Effector memory CD8-positive, alpha-beta T cell (primary cell): ENCODE results near the gene KCNQ1.

Experiments
- ATAC-seq: fragments of 150-1000 bp; cut with Tn5 transposase; replicated peaks from 2 replicates; pipeline ENCODE4 v1.10.0; 2021; ENCODE audit warnings: mild to moderate bottlenecking, moderate library complexity
- DNase-seq, 3 experiments: peaks; one replicate each; pipeline ENCODE4 v3.0.0; 2021
- H3K27ac Mint-ChIP-seq, 2 donors: one replicate each; pipeline ENCODE4 v1.8.0; 2022; ENCODE audit warnings: mild to moderate bottlenecking in 2 of 2, mixed read lengths in 2 of 2, moderate library complexity in 2 of 2
- H3K27me3 Mint-ChIP-seq, 2 donors: one replicate each; pipeline ENCODE4 v1.8.0; 2022; ENCODE audit warnings: mixed read lengths in 2 of 2
- H3K36me3 Mint-ChIP-seq: one replicate; pipeline ENCODE4 v1.8.0; 2022; ENCODE audit warnings: mild to moderate bottlenecking, moderate library complexity, mixed read lengths; ENCODE audit not compliant: insufficient read depth
- H3K4me1 Mint-ChIP-seq, 2 donors: one replicate each; pipeline ENCODE4 v1.8.0; 2022; ENCODE audit warnings: low read depth in 2 of 2, mixed read lengths in 2 of 2
- H3K4me3 Mint-ChIP-seq, 2 donors: one replicate each; pipeline ENCODE4 v1.8.0; 2022; ENCODE audit warnings: mild to moderate bottlenecking in 2 of 2, mixed read lengths in 2 of 2, moderate library complexity in 2 of 2
- H3K9me3 Mint-ChIP-seq, 2 donors: one replicate each; pipeline ENCODE4 v1.8.0; 2022; ENCODE audit warnings: mixed read lengths in 2 of 2

Gene KCNQ1

GRCh38 chr11:2415171-2415570 is 29.6 kb upstream of the KCNQ1 start:
- Mint-ChIP-seq H3K36me3 (peaks cover 2% of the 10 kb centered on the region), H3K27ac (no peak overlapping the region), H3K4me3 (no peak overlapping the region), H3K4me1 (peaks cover 0 to 2% of the 10 kb centered on the region in 2 donors), H3K9me3 (no peaks in the 10 kb centered on the region), H3K27me3 (no peaks in the 10 kb centered on the region)
- no peak for DNase-seq
- ATAC-seq: no peak

- Mint-ChIP-seq H3K27me3 (no peaks in the 10 kb centered on the region), H3K9me3 (no peaks in the 10 kb centered on the region), H3K27ac (no peak overlapping the region), H3K4me3 (no peak overlapping the region), H3K4me1 (peaks cover 0 to 6% of the 10 kb centered on the region in 2 donors), H3K36me3 (peaks cover 2% of the 10 kb centered on the region)
- ATAC-seq (no peak), DNase-seq (no peak)
Measured at GRCh38 chr11:2415601-2416380, 29.0 kb upstream of the KCNQ1 start.

GRCh38 chr11:2416765-2417164 is 28.0 kb upstream of the KCNQ1 start:
- no peaks in the 10 kb centered on the region for H3K36me3 Mint-ChIP-seq
- no peaks in the 10 kb centered on the region for H3K27me3 Mint-ChIP-seq
- DNase-seq (no peak), ATAC-seq (no peak)
- H3K27ac Mint-ChIP-seq: no peak overlapping the region
- H3K4me3 Mint-ChIP-seq: no peak overlapping the region
- H3K4me1 Mint-ChIP-seq: peaks cover 0 to 5% of the 10 kb centered on the region in 2 donors
- H3K9me3 Mint-ChIP-seq: no peaks in the 10 kb centered on the region

- Mint-ChIP-seq H3K4me1 (peaks cover 0 to 3% of the 10 kb centered on the region in 2 donors), H3K36me3 (no peaks in the 10 kb centered on the region), H3K27ac (no peak overlapping the region), H3K27me3 (no peaks in the 10 kb centered on the region), H3K4me3 (no peak overlapping the region), H3K9me3 (no peaks in the 10 kb centered on the region)
- no peak for DNase-seq
- no peak for ATAC-seq
Measured at GRCh38 chr11:2417856-2418692, 26.7 kb upstream of the KCNQ1 start.

GRCh38 chr11:2418693-2419360 is 26.0 kb upstream of the KCNQ1 start:
- no peaks in the 10 kb centered on the region for H3K9me3 Mint-ChIP-seq
- H3K27me3 Mint-ChIP-seq: no peaks in the 10 kb centered on the region
- DNase-seq (no peak), ATAC-seq (no peak)
- H3K27ac Mint-ChIP-seq: no peak overlapping the region
- no peaks in the 10 kb centered on the region for H3K36me3 Mint-ChIP-seq
- no peak overlapping the region for H3K4me3 Mint-ChIP-seq
- H3K4me1 Mint-ChIP-seq: peaks cover 0 to 3% of the 10 kb centered on the region in 2 donors

GRCh38 chr11:2419638-2420501 is 24.9 kb upstream of the KCNQ1 start:
- no peaks in the 10 kb centered on the region for H3K36me3 Mint-ChIP-seq
- H3K4me1 Mint-ChIP-seq: peaks cover 0 to 3% of the 10 kb centered on the region in 2 donors
- ATAC-seq (peak; percentile 51), DNase-seq (peak; percentile 56 to 65 (median 65))
- H3K4me3 Mint-ChIP-seq: no peak overlapping the region
- H3K27ac Mint-ChIP-seq: no peak overlapping the region
- no peaks in the 10 kb centered on the region for H3K27me3 Mint-ChIP-seq
- H3K9me3 Mint-ChIP-seq: no peaks in the 10 kb centered on the region

GRCh38 chr11:2420502-2421225 is 24.1 kb upstream of the KCNQ1 start:
- Mint-ChIP-seq H3K36me3 (no peaks in the 10 kb centered on the region), H3K4me1 (peaks cover 0 to 3% of the 10 kb centered on the region in 2 donors), H3K27ac (no peak overlapping the region)

GRCh38 chr11:2421226-2421994 is 23.4 kb upstream of the KCNQ1 start:
- Mint-ChIP-seq H3K4me1 (peaks cover 0 to 3% of the 10 kb centered on the region in 2 donors), H3K27me3 (no peaks in the 10 kb centered on the region), H3K9me3 (no peaks in the 10 kb centered on the region), H3K36me3 (no peaks in the 10 kb centered on the region), H3K27ac (no peak overlapping the region), H3K4me3 (no peak overlapping the region)
- DNase-seq: no peak
- no peak for ATAC-seq

More at GRCh38 chr11:2420502-2421225, 24.1 kb upstream of the KCNQ1 start:
- Mint-ChIP-seq H3K27me3 (no peaks in the 10 kb centered on the region), H3K9me3 (no peaks in the 10 kb centered on the region), H3K4me3 (no peak overlapping the region)
- DNase-seq (peak; percentile 70), ATAC-seq (peak; percentile 96)

GRCh38 chr11:2421996-2422395 is 22.8 kb upstream of the KCNQ1 start:
- DNase-seq (no peak), ATAC-seq (no peak)
- no peaks in the 10 kb centered on the region for H3K36me3 Mint-ChIP-seq
- no peak overlapping the region for H3K4me3 Mint-ChIP-seq
- no peaks in the 10 kb centered on the region for H3K27me3 Mint-ChIP-seq
- no peaks in the 10 kb centered on the region for H3K9me3 Mint-ChIP-seq
- H3K4me1 Mint-ChIP-seq: peaks cover 0 to 3% of the 10 kb centered on the region in 2 donors
- H3K27ac Mint-ChIP-seq: no peak overlapping the region

- no peak for DNase-seq
- ATAC-seq: no peak
- H3K27me3 Mint-ChIP-seq: no peaks in the 10 kb centered on the region
- no peaks in the 10 kb centered on the region for H3K9me3 Mint-ChIP-seq
- peaks cover 0 to 3% of the 10 kb centered on the region in 2 donors for H3K4me1 Mint-ChIP-seq
- no peak overlapping the region for H3K4me3 Mint-ChIP-seq
- no peak overlapping the region for H3K27ac Mint-ChIP-seq
- no peaks in the 10 kb centered on the region for H3K36me3 Mint-ChIP-seq
Measured at GRCh38 chr11:2422461-2423156, 22.2 kb upstream of the KCNQ1 start.

GRCh38 chr11:2423157-2424025 is 21.4 kb upstream of the KCNQ1 start:
- Mint-ChIP-seq H3K4me3 (no peak overlapping the region), H3K4me1 (peaks cover 0 to 3% of the 10 kb centered on the region in 2 donors), H3K36me3 (no peaks in the 10 kb centered on the region), H3K27ac (no peak overlapping the region), H3K27me3 (no peaks in the 10 kb centered on the region), H3K9me3 (no peaks in the 10 kb centered on the region)
- DNase-seq (no peak), ATAC-seq (no peak)
